Calu3 (cell line): ENCODE measurements around the gene ATP11A. TPM values are rescaled to one million over a fixed set of nuclear protein-coding genes. Genes with fewer than 3 reads are reported as not detected.

ENCODE experiments used
- BruUV-seq: library from RNA; stranded (reverse); fragments of 400-500 nt; replicated peaks from 2 replicates; lab custom pipeline; 2021; lab: Mats Ljungman, UMichigan
- CTCF ChIA-PET: fragments of 300-600 bp; sonication (Branson Sonifier 250); formaldehyde crosslinking; loops from one replicate; lab custom pipeline; 2022; ENCODE audit warnings: antibody characterized with exemption; lab: Charles Lee
- DNase-seq: peaks from one replicate; pipeline ENCODE4 v3.0.0; 2022
- H3K27ac Mint-ChIP-seq: one replicate; pipeline ENCODE4 v1.8.0; 2022; ENCODE audit warnings: mixed read lengths; ENCODE audit not compliant: unreplicated experiment
- H3K27me3 Mint-ChIP-seq: one replicate; pipeline ENCODE4 v1.8.0; 2022; ENCODE audit warnings: mixed read lengths; ENCODE audit not compliant: unreplicated experiment
- H3K36me3 Mint-ChIP-seq: one replicate; pipeline ENCODE4 v1.8.0; 2022; ENCODE audit warnings: mild to moderate bottlenecking, moderate library complexity, mixed read lengths; ENCODE audit not compliant: insufficient read depth, unreplicated experiment
- H3K4me1 Mint-ChIP-seq: one replicate; pipeline ENCODE4 v1.8.0; 2022; ENCODE audit warnings: mild to moderate bottlenecking, low read depth, mixed read lengths; ENCODE audit not compliant: unreplicated experiment
- H3K4me3 Mint-ChIP-seq: one replicate; pipeline ENCODE4 v1.8.0; 2022; ENCODE audit warnings: mild to moderate bottlenecking, low read depth, moderate library complexity, mixed read lengths; ENCODE audit not compliant: unreplicated experiment
- H3K9me3 Mint-ChIP-seq: one replicate; pipeline ENCODE4 v1.8.0; 2022; ENCODE audit warnings: low read depth, mixed read lengths; ENCODE audit not compliant: unreplicated experiment
- intact Hi-C: fragments of 100-400 bp; cut with micrococcal nuclease; formaldehyde crosslinking; loops from one replicate; pipeline ENCODE4 v1.10.0; 2022; ENCODE audit not compliant: unreplicated experiment
- total RNA-seq: library from RNA; stranded (reverse); gene quantifications from 2 replicates; pipeline ENCODE4 v1.2.3, GENCODE V29; 2022
- TF ChIP-seq, protein P1 (sequence below): fragments of 200-600 bp; IDR thresholded peaks from one replicate; pipeline ENCODE4 v1.8.0; 2022; ENCODE audit warnings: antibody characterized with exemption; ENCODE audit not compliant: unreplicated experiment

ATP11A gene
- total RNA-seq, 1 experiment from 2014 or later = 115 TPM

GRCh38 chr13:112731667-112732616, 42.1 kb downstream of the ATP11A start:
- TF ChIP-seq, protein P1, sequence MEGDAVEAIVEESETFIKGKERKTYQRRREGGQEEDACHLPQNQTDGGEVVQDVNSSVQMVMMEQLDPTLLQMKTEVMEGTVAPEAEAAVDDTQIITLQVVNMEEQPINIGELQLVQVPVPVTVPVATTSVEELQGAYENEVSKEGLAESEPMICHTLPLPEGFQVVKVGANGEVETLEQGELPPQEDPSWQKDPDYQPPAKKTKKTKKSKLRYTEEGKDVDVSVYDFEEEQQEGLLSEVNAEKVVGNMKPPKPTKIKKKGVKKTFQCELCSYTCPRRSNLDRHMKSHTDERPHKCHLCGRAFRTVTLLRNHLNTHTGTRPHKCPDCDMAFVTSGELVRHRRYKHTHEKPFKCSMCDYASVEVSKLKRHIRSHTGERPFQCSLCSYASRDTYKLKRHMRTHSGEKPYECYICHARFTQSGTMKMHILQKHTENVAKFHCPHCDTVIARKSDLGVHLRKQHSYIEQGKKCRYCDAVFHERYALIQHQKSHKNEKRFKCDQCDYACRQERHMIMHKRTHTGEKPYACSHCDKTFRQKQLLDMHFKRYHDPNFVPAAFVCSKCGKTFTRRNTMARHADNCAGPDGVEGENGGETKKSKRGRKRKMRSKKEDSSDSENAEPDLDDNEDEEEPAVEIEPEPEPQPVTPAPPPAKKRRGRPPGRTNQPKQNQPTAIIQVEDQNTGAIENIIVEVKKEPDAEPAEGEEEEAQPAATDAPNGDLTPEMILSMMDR = no peak
- Mint-ChIP-seq H3K27ac (no peak overlapping the region), H3K4me1 (peaks cover 17% of the 10 kb centered on the region), H3K36me3 (no peaks in the 10 kb centered on the region), H3K9me3 (no peaks in the 10 kb centered on the region), H3K4me3 (no peak overlapping the region), H3K27me3 (no peaks in the 10 kb centered on the region)
- BruUV-seq = no TSS peak
- CTCF ChIA-PET = no interaction called here
- intact Hi-C loops = no loop called here
- DNase-seq = no peak

DNA sequence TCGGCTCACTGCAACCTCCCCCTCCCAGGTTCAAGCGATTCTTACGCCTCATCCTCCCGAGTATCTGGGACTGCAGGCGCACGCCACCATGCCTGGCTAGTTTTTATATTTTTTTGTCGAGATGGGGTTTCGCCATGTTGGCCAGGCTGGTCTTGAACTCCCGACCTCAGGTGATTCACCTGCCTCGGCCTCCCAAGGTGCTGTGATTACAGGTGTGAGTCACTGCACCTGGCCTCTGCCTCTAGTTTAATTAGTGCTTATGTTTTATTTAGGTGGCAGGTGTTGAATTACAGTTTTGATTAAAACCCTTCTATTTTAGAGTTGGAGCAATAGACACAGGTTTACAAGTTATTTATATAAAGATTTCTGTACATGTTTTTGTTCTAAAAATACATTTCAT, 42.8 kb downstream of the ATP11A start:
- no peaks in the 10 kb centered on the region for H3K27me3 Mint-ChIP-seq
- CTCF ChIA-PET = no interaction called here
- H3K4me1 Mint-ChIP-seq = peaks cover 17% of the 10 kb centered on the region
- H3K36me3 Mint-ChIP-seq = no peaks in the 10 kb centered on the region
- BruUV-seq = no TSS peak
- no peaks in the 10 kb centered on the region for H3K9me3 Mint-ChIP-seq
- no peak overlapping the region for H3K27ac Mint-ChIP-seq
- H3K4me3 Mint-ChIP-seq = no peak overlapping the region
- intact Hi-C loops = no loop called here
- DNase-seq = no peak
- TF ChIP-seq, protein P1 = no peak

DNA sequence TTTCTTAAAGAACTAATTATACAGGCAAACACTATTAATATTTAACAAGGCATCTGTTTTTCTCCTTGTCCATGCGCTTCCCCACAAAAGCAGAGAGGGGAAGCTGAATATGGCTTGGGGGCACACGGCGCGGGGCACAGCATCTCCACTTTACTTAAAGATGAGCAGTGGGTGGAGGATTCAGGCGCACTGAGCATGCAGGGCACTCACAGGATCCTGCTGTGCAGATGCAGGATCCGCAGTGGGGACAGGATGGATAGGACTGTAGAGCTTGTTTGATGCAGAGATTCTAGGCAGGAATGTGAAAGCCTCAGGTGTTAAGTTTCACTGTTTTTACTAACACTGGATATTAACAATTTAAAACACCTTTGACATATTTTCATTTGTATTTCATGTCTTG, 43.3 kb downstream of the ATP11A start:
- Mint-ChIP-seq H3K4me1 (peaks cover 17% of the 10 kb centered on the region), H3K27ac (no peak overlapping the region), H3K27me3 (no peaks in the 10 kb centered on the region), H3K9me3 (no peaks in the 10 kb centered on the region), H3K36me3 (no peaks in the 10 kb centered on the region), H3K4me3 (no peak overlapping the region)
- CTCF ChIA-PET = no interaction called here
- no peak for DNase-seq
- intact Hi-C loops = no loop called here
- BruUV-seq = no TSS peak
- TF ChIP-seq, protein P1 = no peak

GRCh38 chr13:112733661-112734379, 44.0 kb downstream of the ATP11A start:
- Mint-ChIP-seq H3K4me3 (no peak overlapping the region), H3K9me3 (no peaks in the 10 kb centered on the region), H3K36me3 (no peaks in the 10 kb centered on the region), H3K27me3 (no peaks in the 10 kb centered on the region), H3K4me1 (peaks cover 17% of the 10 kb centered on the region), H3K27ac (no peak overlapping the region)
- BruUV-seq = no TSS peak
- intact Hi-C loops = no loop called here
- CTCF ChIA-PET = no interaction called here
- DNase-seq = no peak
- TF ChIP-seq, protein P1 = no peak
